WERI-Rb-1 (cell line): ENCODE measurements around the gene KCNMA1.
"Not testable (repeated sequence)": the region's sequence is repeated elsewhere in the genome, so short reads cannot be mapped to it uniquely, and the experiment has no call there.

Source experiments
- DNase-seq: peaks from one replicate; pipeline ENCODE4 v3.0.0-alpha.2; 2020
- H3K27ac ChIP-seq: fragments of 250-450 bp; sonication (Bioruptor Pico); 2 replicates; pipeline ENCODE4 v1.5.1; 2020; ENCODE audit warnings: mild to moderate bottlenecking, moderate library complexity
- H3K27me3 ChIP-seq: fragments of 250-450 bp; sonication (Bioruptor Pico); 2 replicates; pipeline ENCODE4 v1.5.1; 2021; ENCODE audit warnings: mild to moderate bottlenecking, low read depth, moderate library complexity; ENCODE audit not compliant: insufficient read depth, severe bottlenecking
- H3K36me3 ChIP-seq: fragments of 250-450 bp; sonication (Bioruptor Pico); 2 replicates; pipeline ENCODE4 v1.5.1; 2020; ENCODE audit warnings: mild to moderate bottlenecking, moderate library complexity
- H3K4me3 ChIP-seq: 2 replicates; pipeline ENCODE4 v1.5.1; 2011; ENCODE audit warnings: low read depth, mild to moderate bottlenecking, control low read depth, low read length
- H3K9me3 ChIP-seq: fragments of 250-450 bp; sonication (Bioruptor Pico); 2 replicates; pipeline ENCODE4 v1.5.1; 2021; ENCODE audit warnings: mild to moderate bottlenecking, moderate library complexity; ENCODE audit not compliant: severe bottlenecking
- CTCF ChIP-seq: IDR thresholded peaks from 2 replicates; pipeline ENCODE4 v1.5.1; 2011; ENCODE audit warnings: low read depth, mild to moderate bottlenecking, control low read depth, inconsistent platforms, low read length

Gene KCNMA1

GRCh38 chr10:77592946-77593636 lies 44.5 kb downstream of the KCNMA1 start:
- no peak for TF ChIP-seq CTCF
- Histone ChIP-seq H3K9me3 (no peaks in the 10 kb centered on the region), H3K27me3 (no peaks in the 10 kb centered on the region), H3K27ac (no peak overlapping the region), H3K4me3 (no peak overlapping the region), H3K36me3 (no peaks in the 10 kb centered on the region)
- no peak for DNase-seq

- DNase-seq, result no peak
- Histone ChIP-seq H3K27ac (no peak overlapping the region), H3K36me3 (no peaks in the 10 kb centered on the region), H3K9me3 (no peaks in the 10 kb centered on the region), H3K4me3 (no peak overlapping the region), H3K27me3 (no peaks in the 10 kb centered on the region)
- no peak for TF ChIP-seq CTCF
Measured at GRCh38 chr10:77592510-77592909, 45.1 kb downstream of the KCNMA1 start.

GRCh38 chr10:77591238-77591880 lies 46.2 kb downstream of the KCNMA1 start:
- no peak overlapping the region for H3K4me3 ChIP-seq
- no peaks in the 10 kb centered on the region for H3K36me3 ChIP-seq
- no peaks in the 10 kb centered on the region for H3K9me3 ChIP-seq
- H3K27me3 ChIP-seq, result no peaks in the 10 kb centered on the region
- TF ChIP-seq CTCF, result no peak
- no peak overlapping the region for H3K27ac ChIP-seq
- DNase-seq, result no peak

- no peak for TF ChIP-seq CTCF
- no peaks in the 10 kb centered on the region for H3K36me3 ChIP-seq
- no peak for DNase-seq
- no peak overlapping the region for H3K4me3 ChIP-seq
- H3K27me3 ChIP-seq, result no peaks in the 10 kb centered on the region
- H3K27ac ChIP-seq, result no peak overlapping the region
- H3K9me3 ChIP-seq, result no peaks in the 10 kb centered on the region
Measured at GRCh38 chr10:77590344-77591237, 47.0 kb downstream of the KCNMA1 start.

GRCh38 chr10:77589703-77590102 lies 47.9 kb downstream of the KCNMA1 start:
- not testable (repeated sequence) for H3K27ac ChIP-seq, H3K27me3 ChIP-seq, H3K9me3 ChIP-seq, DNase-seq, H3K4me3 ChIP-seq, H3K36me3 ChIP-seq

- Histone ChIP-seq H3K27ac (no peak overlapping the region), H3K36me3 (no peaks in the 10 kb centered on the region), H3K9me3 (no peaks in the 10 kb centered on the region), H3K4me3 (no peak overlapping the region), H3K27me3 (no peaks in the 10 kb centered on the region)
- DNase-seq, result no peak
- TF ChIP-seq CTCF, result no peak
Measured at GRCh38 chr10:77588886-77589285, 48.7 kb downstream of the KCNMA1 start.
